NCI-H1436 treated with DMSO at 0.1 percent for 48 hours (cell line): ENCODE measurements around the gene CENPVL1.
"Not testable (repeated sequence)": the region's sequence is repeated elsewhere in the genome, so short reads cannot be mapped to it uniquely, and the experiment has no call there.

ENCODE experiments used
- DNase-seq: peaks from one replicate; lab custom pipeline; 2025; lab: John Stamatoyannopoulos, UW

Gene CENPVL1

GRCh38 chrX:51710277-51711164 lies at the start of gene CENPVL1:
Gene CENPVL1, plus strand, starts transcription at chrX:51710512. Its CDS starts 0 bp downstream, at chrX:51710512.
- DNase-seq: not testable (repeated sequence)

GRCh38 chrX:51665981-51666380 lies 44.3 kb upstream of the CENPVL1 start:
- no peak for DNase-seq

- DNase-seq: not testable (repeated sequence)
Observed at GRCh38 chrX:51679689-51680433, 30.5 kb upstream of the CENPVL1 start.

- not testable (repeated sequence) for DNase-seq
Observed at GRCh38 chrX:51681808-51682719, 28.2 kb upstream of the CENPVL1 start.

- not testable (repeated sequence) for DNase-seq
Observed at GRCh38 chrX:51682720-51683062, 27.6 kb upstream of the CENPVL1 start, which contains the start of gene CENPVL2. Gene CENPVL2, minus strand, starts transcription at chrX:51682831. Its CDS starts 0 bp downstream, at chrX:51682831.

GRCh38 chrX:51694254-51694653 lies 16.1 kb upstream of the CENPVL1 start:
- no peak for DNase-seq

GRCh38 chrX:51697397-51697796 lies 12.9 kb upstream of the CENPVL1 start:
- DNase-seq: no peak

- not testable (repeated sequence) for DNase-seq
Observed at GRCh38 chrX:51712943-51713647, 2.8 kb downstream of the CENPVL1 start.

GRCh38 chrX:51728202-51728601 lies 17.9 kb downstream of the CENPVL1 start:
- no peak for DNase-seq

- no peak for DNase-seq
Observed at GRCh38 chrX:51737091-51737490, 26.8 kb downstream of the CENPVL1 start.

GRCh38 chrX:51742586-51742985 lies 32.3 kb downstream of the CENPVL1 start:
- DNase-seq: no peak

GRCh38 chrX:51743179-51743957 lies 33.1 kb downstream of the CENPVL1 start, which contains the start of gene GSPT2:
Gene GSPT2, plus strand, starts transcription at chrX:51743442. Its CDS starts 185 bp downstream, at chrX:51743627.
- no peak for DNase-seq

GRCh38 chrX:51747671-51748070 lies 37.4 kb downstream of the CENPVL1 start:
- no peak for DNase-seq

- DNase-seq: no peak
Observed at GRCh38 chrX:51759055-51759839, 48.9 kb downstream of the CENPVL1 start.

- DNase-seq: no peak
Observed at GRCh38 chrX:51760657-51761056, 50.3 kb downstream of the CENPVL1 start.
